H9 (cell line): ENCODE results near the gene SLC25A36. TPM values are rescaled to one million over a fixed set of nuclear protein-coding genes. Genes with fewer than 3 reads are reported as not detected.
"Not testable (repeated sequence)": the region's sequence is repeated elsewhere in the genome, so short reads cannot be mapped to it uniquely, and the experiment has no call there.

Experiments
- DNase-seq: peaks from one replicate; pipeline ENCODE4 v3.0.0-alpha.2; 2017
- H2AFZ ChIP-seq: one replicate; pipeline ENCODE4 v1.6.1; 2013; ENCODE audit warnings: mild to moderate bottlenecking, low read length, control low read depth, moderate library complexity
- H2AK5ac ChIP-seq: 2 replicates; pipeline ENCODE4 v1.6.1; 2013; ENCODE audit warnings: low read length, control low read depth, mixed read lengths; ENCODE audit not compliant: insufficient read length
- H2BK120ac ChIP-seq: one replicate; pipeline ENCODE4 v1.6.1; 2013; ENCODE audit warnings: low read depth, mild to moderate bottlenecking, low read length, control low read depth, inconsistent platforms; ENCODE audit not compliant: poor library complexity, severe bottlenecking
- H2BK12ac ChIP-seq: 2 replicates; pipeline ENCODE4 v1.6.1; 2013; ENCODE audit warnings: low read length, control low read depth, mixed read lengths, low read depth; ENCODE audit not compliant: insufficient read length
- H2BK15ac ChIP-seq: 2 replicates; pipeline ENCODE4 v1.6.1; 2013; ENCODE audit warnings: low read depth, low read length, control low read depth
- H2BK20ac ChIP-seq: one replicate; pipeline ENCODE4 v1.6.1; 2013; ENCODE audit warnings: low read depth, mild to moderate bottlenecking, low read length, control low read depth, inconsistent platforms; ENCODE audit not compliant: poor library complexity, severe bottlenecking
- H2BK5ac ChIP-seq: 2 replicates; pipeline ENCODE4 v1.6.1; 2013; ENCODE audit warnings: low read length, control low read depth, mixed read lengths; ENCODE audit not compliant: insufficient read length
- H3K14ac ChIP-seq: 2 replicates; pipeline ENCODE4 v1.6.1; 2013; ENCODE audit warnings: low read length, control low read depth; ENCODE audit not compliant: insufficient read depth
- H3K18ac ChIP-seq: 2 replicates; pipeline ENCODE4 v1.6.1; 2013; ENCODE audit warnings: low read depth, mild to moderate bottlenecking, mixed read lengths, low read length, control low read depth; ENCODE audit not compliant: insufficient read length
- H3K23ac ChIP-seq: 2 replicates; pipeline ENCODE4 v1.6.1; 2013; ENCODE audit warnings: low read length, control low read depth, mixed read lengths, low read depth; ENCODE audit not compliant: insufficient read length
- H3K23me2 ChIP-seq: 2 replicates; pipeline ENCODE4 v1.6.1; 2013; ENCODE audit warnings: low read depth, mild to moderate bottlenecking, mixed read lengths, low read length, control low read depth; ENCODE audit not compliant: insufficient read length, poor library complexity, severe bottlenecking
- H3K27ac ChIP-seq: 2 replicates; pipeline ENCODE4 v1.5.1; 2013; ENCODE audit warnings: low read length, control low read depth, mixed read lengths, low read depth; ENCODE audit not compliant: insufficient read length
- H3K27me3 ChIP-seq: 2 replicates; pipeline ENCODE4 v1.6.1; 2013; ENCODE audit warnings: low read length, control low read depth, inconsistent platforms; ENCODE audit not compliant: insufficient read depth
- H3K4ac ChIP-seq: 2 replicates; pipeline ENCODE4 v1.6.1; 2013; ENCODE audit warnings: low read depth, mild to moderate bottlenecking, control low read depth, inconsistent platforms, low read length, moderate library complexity
- H3K4me1 ChIP-seq: 2 replicates; pipeline ENCODE4 v1.6.1; 2013; ENCODE audit warnings: low read length, control low read depth, inconsistent platforms; ENCODE audit not compliant: insufficient read depth
- H3K4me2 ChIP-seq: 2 replicates; pipeline ENCODE4 v1.6.1; 2013; ENCODE audit warnings: low read length, control low read depth, mixed read lengths; ENCODE audit not compliant: insufficient read length, insufficient read depth
- H3K56ac ChIP-seq: 2 replicates; pipeline ENCODE4 v1.6.1; 2013; ENCODE audit warnings: low read depth, mild to moderate bottlenecking, mixed read lengths, low read length, control low read depth; ENCODE audit not compliant: insufficient read length
- H3K79me1 ChIP-seq: 2 replicates; pipeline ENCODE4 v1.6.1; 2013; ENCODE audit warnings: low read depth, mild to moderate bottlenecking, moderate library complexity, low read length, control low read depth, inconsistent platforms; ENCODE audit not compliant: insufficient read depth, poor library complexity, severe bottlenecking
- H3K79me2 ChIP-seq: 2 replicates; pipeline ENCODE4 v1.6.1; 2013; ENCODE audit warnings: low read length, control low read depth, inconsistent platforms; ENCODE audit not compliant: insufficient read depth
- H3K9ac ChIP-seq: 2 replicates; pipeline ENCODE4 v1.6.1; 2013; ENCODE audit warnings: low read length, control low read depth, mixed read lengths; ENCODE audit not compliant: insufficient read length; ENCODE audit errors: extremely low read depth
- H3K9me3 ChIP-seq: one replicate; pipeline ENCODE4 v1.6.1; 2013; ENCODE audit warnings: low read depth, low read length, inconsistent platforms; ENCODE audit not compliant: control insufficient read depth
- H3T11ph ChIP-seq: one replicate; pipeline ENCODE4 v1.6.1; 2013; ENCODE audit warnings: mild to moderate bottlenecking, low read length, control low read depth, inconsistent platforms
- H4K20me1 ChIP-seq: one replicate; pipeline ENCODE4 v1.6.1; 2013; ENCODE audit not compliant: control insufficient read depth, insufficient read length, insufficient read depth
- H4K5ac ChIP-seq: 2 replicates; pipeline ENCODE4 v1.6.1; 2013; ENCODE audit warnings: low read depth, mild to moderate bottlenecking, mixed read lengths, low read length, control low read depth; ENCODE audit not compliant: insufficient read length
- H4K8ac ChIP-seq: replicated peaks from 2 replicates; pipeline ENCODE4 v1.6.1; 2013; ENCODE audit warnings: low read length, control low read depth, mixed read lengths, low read depth; ENCODE audit not compliant: insufficient read length
- H4K91ac ChIP-seq: 2 replicates; pipeline ENCODE4 v1.6.1; 2013; ENCODE audit warnings: low read depth, mild to moderate bottlenecking, moderate library complexity, mixed read lengths, low read length, control low read depth; ENCODE audit not compliant: insufficient read length
- H3K27ac Mint-ChIP-seq, 3 experiments: 2 replicates in 2 of 3; 3 replicates in 1 of 3; pipeline ENCODE4 v1.8.0; 2020 to 2021; ENCODE audit warnings: mixed read lengths in 3 of 3, mild to moderate bottlenecking in 1 of 3, moderate library complexity in 1 of 3
- H3K27me3 Mint-ChIP-seq: 2 replicates; pipeline ENCODE4 v1.8.0; 2021; ENCODE audit warnings: low read depth, mild to moderate bottlenecking, moderate library complexity, mixed read lengths
- H3K36me3 Mint-ChIP-seq, 3 experiments: 2 replicates in 2 of 3; 3 replicates in 1 of 3; pipeline ENCODE4 v1.8.0; 2020 to 2021; ENCODE audit warnings: low read depth in 3 of 3, mixed read lengths in 3 of 3; ENCODE audit not compliant: insufficient read depth in 1 of 3
- H3K4me1 Mint-ChIP-seq, 2 experiments: 2 replicates each; pipeline ENCODE4 v1.8.0; 2020; ENCODE audit warnings: mixed read lengths in 2 of 2
- H3K4me3 Mint-ChIP-seq, 2 experiments: 2 replicates in 1 of 2; 3 replicates in 1 of 2; pipeline ENCODE4 v1.8.0; 2020 to 2021; ENCODE audit warnings: mild to moderate bottlenecking in 2 of 2, mixed read lengths in 2 of 2, moderate library complexity in 1 of 2
- H3K9me3 Mint-ChIP-seq, 2 experiments: 2 replicates in 1 of 2; 3 replicates in 1 of 2; pipeline ENCODE4 v1.8.0; 2020; ENCODE audit warnings: mild to moderate bottlenecking in 2 of 2, mixed read lengths in 2 of 2, moderate library complexity in 1 of 2
- WGBS: extraction: QIAGEN DNeasy Blood & Tissue Kit; methylation state at CpG from one replicate; pipeline ENCODE4 v1.1.7; 2013; ENCODE audit warnings: missing lambda C conversion rate, low lambda C conversion rate, mixed read lengths; ENCODE audit not compliant: insufficient read length; ENCODE audit errors: extremely low coverage; 5-methylcytosine and 5-hydroxymethylcytosine counted together
- total RNA-seq: library from RNA; stranded (reverse); gene quantifications from 2 replicates; pipeline ENCODE4 v1.2.1, GENCODE V29; 2021
- TF ChIP-seq, protein P1 (sequence below): fragments of 200-600 bp; sonication (generic); conservative IDR thresholded peaks from 3 replicates; pipeline ENCODE4 v1.8.0; 2021; ENCODE audit warnings: antibody characterized with exemption, mild to moderate bottlenecking

Gene SLC25A36
- total RNA-seq, 1 experiment from 2014 or later: 70.0 TPM

DNA sequence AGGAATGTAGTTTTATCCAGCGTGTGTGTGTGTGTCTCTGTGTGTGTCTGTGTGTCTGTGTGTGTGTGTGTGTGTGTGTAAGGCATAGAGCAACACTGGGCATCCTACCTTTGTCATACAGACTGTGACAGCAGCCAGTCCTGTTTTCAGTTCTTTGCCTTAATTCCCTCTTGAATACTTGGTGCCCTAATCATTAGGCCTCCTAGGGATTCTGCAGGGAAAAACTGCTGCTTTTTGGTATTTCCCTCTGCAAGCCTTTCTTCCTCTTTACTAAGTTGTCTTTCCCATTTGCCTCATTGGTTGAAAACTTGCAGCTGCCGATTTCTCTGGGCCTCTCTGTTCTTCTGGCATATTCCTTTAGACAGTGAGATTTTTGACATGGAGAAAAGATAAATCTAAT, 9.2 kb downstream of the SLC25A36 start:
- Histone ChIP-seq H3K4me2 (no peak overlapping the region), H3K23me2 (no peaks in the 10 kb centered on the region), H3T11ph (no peak overlapping the region), H3K79me1 (peaks cover 5% of the 10 kb centered on the region), H3K9me3 (no peaks in the 10 kb centered on the region), H3K79me2 (peaks cover 55% of the 10 kb centered on the region; the same call in 1 of the 2 replicates), H4K20me1 (peaks cover 2% of the 10 kb centered on the region), H3K4ac (no peak overlapping the region), H4K91ac (no peak overlapping the region), H2BK20ac (no peak overlapping the region), H3K14ac (no peak overlapping the region), H3K4me1 (no peaks in the 10 kb centered on the region; the same call in 1 of the 2 replicates), H2BK5ac (no peak overlapping the region), H3K9ac (no peak overlapping the region), H2BK120ac (no peak overlapping the region), H3K23ac (no peak overlapping the region), H4K5ac (no peak overlapping the region), H3K27me3 (no peaks in the 10 kb centered on the region), H2AFZ (no peak overlapping the region), H2BK15ac (no peak overlapping the region), H3K56ac (no peak overlapping the region), H3K27ac (no peak overlapping the region), H2BK12ac (no peak overlapping the region), H3K18ac (no peak overlapping the region), H2AK5ac (no peak overlapping the region), H4K8ac (no peak overlapping the region)
- no peak for DNase-seq
- no peaks in the 10 kb centered on the region for H3K27me3 Mint-ChIP-seq
- H3K9me3 Mint-ChIP-seq: no peaks in the 10 kb centered on the region
- peaks cover 7 to 14% (median 13%) of the 10 kb centered on the region in 3 experiments; a peak in 4 of 7 replicates for H3K36me3 Mint-ChIP-seq
- H3K27ac Mint-ChIP-seq: peak overlapping the region in 1 of 3 experiments; percentile 93; a peak in 3 of 7 replicates
- H3K4me3 Mint-ChIP-seq: peak overlapping the region in 1 of 2 experiments; percentile 33; a peak in 2 of 5 replicates
- WGBS: no CpG with 5 or more reads among the region's 2 CpGs
- TF ChIP-seq, protein P1, sequence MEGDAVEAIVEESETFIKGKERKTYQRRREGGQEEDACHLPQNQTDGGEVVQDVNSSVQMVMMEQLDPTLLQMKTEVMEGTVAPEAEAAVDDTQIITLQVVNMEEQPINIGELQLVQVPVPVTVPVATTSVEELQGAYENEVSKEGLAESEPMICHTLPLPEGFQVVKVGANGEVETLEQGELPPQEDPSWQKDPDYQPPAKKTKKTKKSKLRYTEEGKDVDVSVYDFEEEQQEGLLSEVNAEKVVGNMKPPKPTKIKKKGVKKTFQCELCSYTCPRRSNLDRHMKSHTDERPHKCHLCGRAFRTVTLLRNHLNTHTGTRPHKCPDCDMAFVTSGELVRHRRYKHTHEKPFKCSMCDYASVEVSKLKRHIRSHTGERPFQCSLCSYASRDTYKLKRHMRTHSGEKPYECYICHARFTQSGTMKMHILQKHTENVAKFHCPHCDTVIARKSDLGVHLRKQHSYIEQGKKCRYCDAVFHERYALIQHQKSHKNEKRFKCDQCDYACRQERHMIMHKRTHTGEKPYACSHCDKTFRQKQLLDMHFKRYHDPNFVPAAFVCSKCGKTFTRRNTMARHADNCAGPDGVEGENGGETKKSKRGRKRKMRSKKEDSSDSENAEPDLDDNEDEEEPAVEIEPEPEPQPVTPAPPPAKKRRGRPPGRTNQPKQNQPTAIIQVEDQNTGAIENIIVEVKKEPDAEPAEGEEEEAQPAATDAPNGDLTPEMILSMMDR: no peak
- peaks cover 43 to 59% of the 10 kb centered on the region in 2 experiments for H3K4me1 Mint-ChIP-seq

DNA sequence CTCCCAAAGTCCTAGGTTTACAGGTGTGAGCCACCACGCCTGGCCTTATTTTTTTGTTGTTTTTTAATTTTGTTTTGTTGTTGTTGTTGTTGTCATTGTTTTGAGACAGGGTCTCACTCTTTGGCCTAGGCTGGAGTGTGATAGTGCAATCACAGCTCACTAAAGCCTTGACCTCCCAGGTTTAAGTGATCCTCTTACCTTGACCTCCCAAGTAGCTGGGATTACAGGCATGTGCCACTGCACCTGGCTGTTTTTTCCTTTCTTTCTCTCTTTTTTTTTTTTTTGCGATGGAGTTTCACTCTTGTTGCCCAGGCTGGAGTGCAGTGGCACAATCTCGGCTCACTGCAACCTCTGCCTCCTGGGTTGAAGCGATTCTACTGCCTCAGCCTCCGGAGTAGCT, 10.1 kb downstream of the SLC25A36 start:
- not testable (repeated sequence) for H3K9me3 ChIP-seq, H2AK5ac ChIP-seq, H3K56ac ChIP-seq, H3K4me1 ChIP-seq, H2BK120ac ChIP-seq, H2AFZ ChIP-seq, H3K9me3 Mint-ChIP-seq, H2BK15ac ChIP-seq, H3K23me2 ChIP-seq, DNase-seq, H3K18ac ChIP-seq, H4K91ac ChIP-seq, H3K4me2 ChIP-seq, H2BK20ac ChIP-seq, H3K4ac ChIP-seq, H3K27ac ChIP-seq, H3K23ac ChIP-seq, H3K9ac ChIP-seq, H3K79me1 ChIP-seq, H3K14ac ChIP-seq, H4K5ac ChIP-seq, H2BK12ac ChIP-seq, H3K27me3 ChIP-seq, H4K8ac ChIP-seq, H3K27me3 Mint-ChIP-seq, H2BK5ac ChIP-seq, H4K20me1 ChIP-seq, H3K4me3 Mint-ChIP-seq, H3T11ph ChIP-seq
- peaks cover 47% of the 10 kb centered on the region; the same call in 1 of the 2 replicates for H3K79me2 ChIP-seq
- Mint-ChIP-seq H3K27ac (peak overlapping the region; percentile 81 to 96 (median 85); a peak in 6 of 7 replicates), H3K36me3 (peaks cover 10 to 15% (median 10%) of the 10 kb centered on the region in 3 experiments; a peak in 6 of 7 replicates), H3K4me1 (peaks cover 43 to 50% of the 10 kb centered on the region in 2 experiments)
- no CpG with 5 or more reads among the region's 5 CpGs for WGBS
